ENCODE results near the gene ANAPC16. TPM values are rescaled to one million over a fixed set of nuclear protein-coding genes. Genes with fewer than 3 reads are reported as not detected.

ANAPC16 gene
- total and polyA plus RNA-seq, 2 of the 4 experiments (the other 2 are of a cell fraction) = 25.2 to 26.3 TPM

DNA sequence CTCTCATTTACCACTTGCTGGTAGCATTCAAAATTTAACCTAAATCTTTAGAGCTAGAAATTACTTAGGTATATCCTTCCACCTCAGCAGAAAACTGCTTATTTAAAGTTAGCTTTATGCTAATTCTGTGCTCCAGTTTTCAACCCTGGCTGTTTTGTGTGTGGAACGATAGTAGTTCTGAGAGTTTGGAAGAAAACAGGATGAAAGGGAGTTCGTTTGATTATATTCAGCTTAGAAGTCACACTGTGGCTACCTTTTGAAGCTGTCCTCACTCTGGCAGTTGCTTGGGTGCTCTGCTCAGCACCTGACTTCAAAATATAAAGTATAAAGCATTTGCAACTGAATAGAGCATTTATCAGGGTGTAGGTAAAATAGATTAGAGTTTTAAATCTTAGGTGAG is 2.9 kb downstream of the ANAPC16 start:
- intact Hi-C loops (cut with micrococcal nuclease) = loop anchor here (5.0 kb wide), 1 partner anchor 86 kb away; no protein-coding TSS in a partner anchor

More for the DNA sequence above, 2.9 kb downstream of the ANAPC16 start:
- Histone ChIP-seq H3K18ac (ENCODE audit: low read depth, low read length) (no peak overlapping the region), H3K9me3 (ENCODE audit: control insufficient read depth, insufficient read depth, low read length) (no peaks in the 10 kb centered on the region), H3K9ac (ENCODE audit: low read depth, low read length) (no peak overlapping the region), H3K9me1 (ENCODE audit: insufficient read depth, low read length) (peaks cover 5% of the 10 kb centered on the region; the same call in 1 of the 2 replicates), H4K91ac (ENCODE audit: insufficient read depth, low read depth, low read length) (no peak overlapping the region), H3K4ac (ENCODE audit: low read depth, low read length) (no peak overlapping the region), H3K27ac (ENCODE audit: insufficient read depth, low read length) (no peak overlapping the region), H3K14ac (replicated peaks; ENCODE audit: low read depth, low read length) (no peak overlapping the region), H2BK15ac (ENCODE audit: low read depth, low read length) (no peak overlapping the region), H2AK9ac (replicated peaks; ENCODE audit: low read depth, low read length, poor library complexity) (no peak overlapping the region), H2BK120ac (ENCODE audit: low read depth, low read length) (no peak overlapping the region), H3K27me3 (ENCODE audit: control insufficient read depth, insufficient read depth, low read length) (no peaks in the 10 kb centered on the region), H3K23ac (ENCODE audit: low read depth, low read length) (no peak overlapping the region), H2BK5ac (ENCODE audit: low read depth, low read length, poor library complexity, severe bottlenecking) (no peak overlapping the region), H2AFZ (replicated peaks; ENCODE audit: low read length, poor library complexity) (no peak overlapping the region), H4K5ac (ENCODE audit: low read depth, low read length) (no peak overlapping the region), H4K20me1 (ENCODE audit: insufficient read depth, low read length) (no peaks in the 10 kb centered on the region; the same call in 1 of the 2 replicates), H4K8ac (ENCODE audit: low read depth in 2 of 2, low read length in 2 of 2) (no peak overlapping the region), H3K79me1 (ENCODE audit: low read depth in 1 of 2, low read length in 2 of 2) (peaks cover 22 to 47% of the 10 kb centered on the region in 2 experiments), H3K4me3 (ENCODE audit: insufficient read depth, low read depth, low read length) (no peak overlapping the region), H2AK5ac (ENCODE audit: low read depth, low read length) (no peak overlapping the region), H3K4me2 (ENCODE audit: low read depth, low read length) (no peak overlapping the region), H3K56ac (ENCODE audit: extremely low read depth, insufficient read depth, low read length) (no peak overlapping the region), H3K4me1 (ENCODE audit: control insufficient read depth, insufficient read depth, low read length) (peaks cover 5% of the 10 kb centered on the region; the same call in 1 of the 2 replicates), H3K36me3 (ENCODE audit: control insufficient read depth, insufficient read depth, low read length) (0 out of 2 replicates have a peak, but pooled peaks cover 3% of the 10 kb centered on the region), H2BK20ac (ENCODE audit: low read depth, low read length) (no peak overlapping the region)
- WGBS, 2 experiments (ENCODE audit: extremely low coverage in 2 of 2, insufficient read length in 1 of 2) = no CpG with 5 or more reads among the region's 2 CpGs
- ChIA-PET POLR2A (ENCODE audit: unreplicated experiment) (no interaction called here), CTCF (interaction anchor here (0.7 to 1.9 kb wide), 2 partner anchors 93 to 323 kb away, joined by 3 to 7 read pairs; no protein-coding TSS in a partner anchor)
- dilution Hi-C loops (cut with HindIII; ENCODE audit: low sequenced_read_pairs, unreplicated experiment) (no loop called here), in situ Hi-C loops (cut with MboI; ENCODE audit: low sequenced_read_pairs) (no loop called here)
- no TSS peak for BruUV-seq (replicated peaks)
- ATAC-seq (ENCODE audit: low read depth) (no peak), DNase-seq (no peak)
- no peak for TF ChIP-seq SMC3 (IDR thresholded peaks at IDR 0.05; ENCODE audit: low read depth, low read length)
